Adrenal gland (tissue), 5 donors: ENCODE results near the gene RNF146.

Source experiments
- POLR2A ChIP-seq, 2 donors: fragments of 450-650 bp; IDR thresholded peaks; one replicate each; pipeline ENCODE4 v1.6.1; 2017; ENCODE audit warnings: antibody characterized with exemption in 2 of 2, mild to moderate bottlenecking in 2 of 2, moderate library complexity in 1 of 2
- TF ChIP-seq, protein P1 (sequence below), 6 experiments: fragments of 450-650 bp in 4 of 6; fragments of 200-600 bp in 2 of 6; sonication (generic) in 1 of 6; IDR thresholded peaks; 1 replicate in 5 of 6; 2 replicates in 1 of 6; pipeline versions ENCODE4 v1.5.1 to v1.8.0; 2016 to 2021; ENCODE audit warnings: antibody characterized with exemption in 6 of 6, mild to moderate bottlenecking in 2 of 6, moderate library complexity in 1 of 6
- donor health status: DM: no; HTN: no; CAD: no.

DNA sequence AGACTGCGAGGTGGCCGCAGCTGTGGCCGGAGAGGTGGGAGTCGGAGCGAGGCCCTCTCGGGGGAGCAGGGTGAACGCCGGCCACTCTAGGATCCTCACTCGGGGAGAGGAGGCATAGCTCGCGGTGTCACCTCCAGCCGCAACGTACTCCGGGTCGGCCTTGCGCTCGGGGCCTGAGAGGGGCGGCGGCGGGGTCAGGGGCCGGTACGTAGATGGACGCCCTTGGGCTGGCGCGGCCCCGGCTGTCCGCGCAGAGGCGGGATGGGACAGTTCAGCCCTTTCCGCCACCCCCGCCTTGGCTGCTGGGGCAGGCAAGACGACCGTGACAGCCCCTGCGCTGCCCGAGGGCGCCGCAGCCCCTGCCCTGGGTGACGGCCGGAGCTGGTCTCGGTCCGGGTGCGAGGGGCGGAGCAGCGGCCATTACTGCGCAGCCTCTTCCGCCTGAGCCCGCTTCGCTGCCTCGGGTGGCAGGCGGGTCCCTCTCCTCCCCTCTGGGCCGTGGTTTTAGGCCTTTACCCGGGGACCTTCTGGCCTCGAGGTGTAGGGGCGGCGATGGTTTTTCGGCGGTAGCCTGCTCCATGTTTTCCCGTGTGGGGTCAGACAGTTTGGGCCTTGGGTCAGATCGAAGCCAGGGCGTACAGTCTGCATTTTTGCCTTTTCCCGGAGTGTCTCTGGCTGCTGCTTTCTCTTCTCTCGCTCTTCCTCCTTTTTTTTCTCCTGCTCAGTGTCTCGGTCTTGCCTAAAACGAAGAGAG lies 405 bp downstream of the RNF146 start:
- TF ChIP-seq POLR2A (IDR thresholded peaks at IDR 0.05), result peak; percentile 93 to 97
- TF ChIP-seq, protein P1, sequence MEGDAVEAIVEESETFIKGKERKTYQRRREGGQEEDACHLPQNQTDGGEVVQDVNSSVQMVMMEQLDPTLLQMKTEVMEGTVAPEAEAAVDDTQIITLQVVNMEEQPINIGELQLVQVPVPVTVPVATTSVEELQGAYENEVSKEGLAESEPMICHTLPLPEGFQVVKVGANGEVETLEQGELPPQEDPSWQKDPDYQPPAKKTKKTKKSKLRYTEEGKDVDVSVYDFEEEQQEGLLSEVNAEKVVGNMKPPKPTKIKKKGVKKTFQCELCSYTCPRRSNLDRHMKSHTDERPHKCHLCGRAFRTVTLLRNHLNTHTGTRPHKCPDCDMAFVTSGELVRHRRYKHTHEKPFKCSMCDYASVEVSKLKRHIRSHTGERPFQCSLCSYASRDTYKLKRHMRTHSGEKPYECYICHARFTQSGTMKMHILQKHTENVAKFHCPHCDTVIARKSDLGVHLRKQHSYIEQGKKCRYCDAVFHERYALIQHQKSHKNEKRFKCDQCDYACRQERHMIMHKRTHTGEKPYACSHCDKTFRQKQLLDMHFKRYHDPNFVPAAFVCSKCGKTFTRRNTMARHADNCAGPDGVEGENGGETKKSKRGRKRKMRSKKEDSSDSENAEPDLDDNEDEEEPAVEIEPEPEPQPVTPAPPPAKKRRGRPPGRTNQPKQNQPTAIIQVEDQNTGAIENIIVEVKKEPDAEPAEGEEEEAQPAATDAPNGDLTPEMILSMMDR (IDR thresholded peaks at IDR 0.05), result no peak
